ENCODE data around the gene LSP1.

The LSP1 gene

DNA sequence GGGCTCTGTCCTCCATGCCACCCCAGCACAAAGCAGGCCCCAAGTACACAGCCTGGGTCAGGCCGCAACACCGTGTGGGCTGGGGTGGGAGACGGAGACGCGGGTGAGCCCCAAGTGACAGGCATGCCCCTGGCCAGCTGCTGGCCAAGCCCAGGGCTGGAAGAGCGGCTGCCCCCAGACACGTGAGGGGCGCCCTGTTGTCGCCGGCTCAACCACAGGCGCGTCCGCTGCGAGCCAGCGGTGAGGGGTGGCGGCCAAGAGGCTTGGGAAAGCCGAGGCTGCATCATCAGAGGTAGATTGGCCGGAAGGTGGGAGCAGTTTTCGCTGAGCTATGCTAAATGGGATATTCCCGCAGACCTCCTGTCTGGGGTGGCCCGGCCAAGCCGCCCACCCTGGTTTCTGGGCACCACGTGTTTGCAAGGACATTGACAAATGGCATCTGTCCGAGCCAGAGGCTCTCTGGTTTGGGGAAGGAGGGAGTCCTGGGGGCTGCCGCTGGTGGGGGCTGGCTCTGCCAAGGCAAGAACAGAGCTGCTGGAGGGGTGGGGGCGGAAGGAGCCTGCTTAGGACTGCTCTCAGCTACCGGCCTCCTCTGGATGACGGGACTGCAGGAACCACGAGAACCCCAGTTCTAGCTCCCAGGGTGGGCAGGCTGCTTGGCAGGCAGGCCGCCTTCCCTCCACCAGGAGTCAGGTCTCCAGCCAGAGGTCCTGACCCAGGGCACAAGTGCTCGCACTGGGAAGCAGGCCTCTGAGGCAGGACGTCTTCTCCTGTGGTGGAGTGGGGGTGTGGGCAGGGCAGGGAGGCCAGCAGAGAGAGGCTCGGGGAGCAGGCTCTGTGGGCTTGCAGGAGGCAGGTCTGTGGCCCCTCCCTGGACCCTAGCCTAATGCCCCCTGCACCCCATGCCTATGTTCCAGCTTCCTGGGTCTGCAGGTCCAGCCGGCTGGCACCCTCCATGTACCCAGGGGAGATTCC is 38.3 kb downstream of the LSP1 start:
- peak; percentile 45 to 75 (median 64) for DNase-seq

DNA sequence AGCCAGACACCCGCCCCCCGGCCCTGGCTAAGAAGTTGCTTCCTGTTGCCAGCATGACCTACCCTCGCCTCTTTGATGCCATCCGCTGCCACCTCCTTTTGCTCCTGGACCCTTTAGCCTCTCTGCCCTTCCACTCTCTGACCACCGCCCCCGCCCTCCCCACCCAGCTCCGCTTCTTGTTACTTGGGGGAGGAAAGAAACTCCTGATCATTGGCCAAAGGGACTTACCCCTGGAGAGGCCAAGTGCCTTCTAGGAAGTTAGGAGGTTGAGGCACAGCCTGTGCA is 38.9 kb downstream of the LSP1 start, which contains the start of gene PRR33:
PRR33 (minus strand) TSS at position 65 of the 285 bp plus-strand sequence. CDS start 1,311 bp downstream, outside the sequence.
- no peak for DNase-seq

DNA sequence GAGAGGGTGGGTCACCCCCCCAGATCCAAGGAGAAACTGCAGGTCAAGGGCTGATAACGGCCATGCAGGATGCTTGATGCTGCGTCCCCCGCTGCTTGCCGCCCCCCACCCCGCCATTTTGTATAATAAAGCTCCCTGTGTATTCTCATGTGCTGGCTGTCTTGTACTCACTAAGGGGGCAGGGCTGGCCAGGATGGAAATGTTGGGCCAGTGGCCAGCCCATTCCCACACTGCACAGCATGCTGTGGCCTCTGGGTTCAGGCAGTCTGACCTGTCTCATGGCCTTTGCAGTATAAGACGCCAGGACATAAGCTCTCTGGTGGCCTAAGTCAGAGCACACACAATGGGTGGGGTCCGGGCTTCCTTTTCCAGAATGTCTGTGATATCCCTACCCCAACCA is 39.2 kb downstream of the LSP1 start:
- no peak for DNase-seq

DNA sequence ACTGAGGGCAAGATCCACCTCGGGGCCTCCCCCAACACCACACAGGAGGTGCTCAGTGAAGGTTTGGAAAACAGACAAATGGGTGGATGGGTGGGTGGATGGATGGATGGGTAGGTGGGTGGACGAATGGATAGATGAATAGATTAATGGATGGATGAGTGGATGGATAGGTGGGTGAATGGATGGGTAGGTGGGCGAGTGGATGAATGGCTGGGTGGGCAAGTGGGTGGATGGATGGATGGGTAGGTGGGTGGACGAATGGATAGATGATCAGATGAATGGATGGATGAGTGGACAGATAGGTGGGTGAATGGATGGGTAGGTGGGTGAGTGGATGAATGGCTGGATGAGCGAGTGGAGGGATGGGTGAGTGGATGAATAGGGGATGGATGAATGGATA is 39.7 kb downstream of the LSP1 start:
- no peak for DNase-seq

DNA sequence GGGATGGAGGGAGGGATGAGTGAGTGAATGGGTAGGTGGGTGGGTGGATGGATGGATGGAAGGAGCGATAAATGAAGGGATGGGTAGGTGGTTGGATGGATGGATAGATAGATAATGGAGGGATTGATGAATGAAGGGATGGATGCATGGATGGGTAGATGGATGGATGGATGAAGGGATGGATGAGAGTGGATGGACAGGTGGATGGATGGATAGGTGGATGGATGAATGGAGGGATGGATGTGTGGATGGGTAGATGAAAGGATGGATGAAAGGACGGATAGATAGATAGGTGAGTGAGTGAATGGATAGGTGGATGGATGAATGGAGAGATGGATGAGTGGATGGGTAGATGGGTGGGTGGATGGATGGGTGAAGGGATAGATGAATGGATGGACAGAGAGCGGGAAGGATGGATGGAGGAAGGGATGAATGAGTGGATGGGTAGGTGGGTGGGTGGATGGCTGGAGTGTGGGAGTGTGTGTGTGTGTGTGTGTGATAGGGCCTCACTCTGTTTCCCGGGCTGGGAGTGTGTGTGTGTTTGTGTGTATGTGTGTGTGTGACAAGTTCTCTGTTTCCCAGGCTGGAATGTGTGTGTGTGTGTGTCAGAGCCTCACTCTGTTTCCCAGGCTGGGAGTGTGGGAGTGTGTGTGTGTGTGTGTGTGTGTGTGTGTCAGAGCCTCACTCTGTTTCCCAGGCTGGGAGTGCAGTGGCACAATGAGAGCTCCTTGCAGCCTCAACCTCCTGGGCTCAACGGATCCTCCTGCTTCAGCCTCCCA is 40.9 kb downstream of the LSP1 start:
- DNase-seq = no peak

DNA sequence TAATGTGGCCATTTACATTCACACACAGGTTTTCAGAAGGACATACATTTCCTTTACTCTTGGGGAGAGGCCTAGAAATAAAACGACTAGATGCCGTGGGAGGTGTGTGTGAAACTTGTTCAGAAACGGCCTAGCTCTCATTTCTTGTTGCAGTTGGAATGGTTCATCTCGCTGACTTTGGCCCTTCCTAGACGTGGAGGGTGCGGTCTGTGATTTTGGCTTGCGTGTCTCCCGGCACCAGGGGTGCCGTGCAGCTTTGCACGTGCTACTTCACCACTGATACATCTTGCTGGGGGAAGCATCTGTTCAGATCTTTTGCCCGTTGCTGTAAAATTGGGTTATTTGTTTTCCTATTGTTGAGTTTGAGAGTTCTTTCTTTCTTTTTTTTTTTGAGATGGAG is 41.9 kb downstream of the LSP1 start:
- DNase-seq = no peak

DNA sequence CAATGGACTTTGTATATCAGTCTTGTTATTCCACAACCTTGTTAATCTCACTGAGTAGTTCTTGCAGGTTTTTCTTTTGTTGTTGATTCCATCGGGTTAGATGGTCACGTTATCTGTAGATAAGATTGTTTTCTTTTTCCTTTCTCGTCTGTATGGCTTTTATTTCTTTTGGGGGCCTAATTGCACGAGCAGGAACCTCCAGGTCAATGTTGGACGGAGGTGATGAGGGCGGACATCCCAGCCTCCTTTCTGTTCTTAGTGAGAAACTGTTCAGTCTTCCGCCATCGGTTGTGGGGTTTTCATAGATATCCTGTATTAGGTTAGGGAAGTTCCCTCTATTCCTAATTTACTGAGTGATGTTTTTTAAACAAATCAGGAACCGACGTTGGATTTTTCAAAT is 43.6 kb downstream of the LSP1 start:
- peak in 1 of 4 experiments; percentile 31 for DNase-seq

DNA sequence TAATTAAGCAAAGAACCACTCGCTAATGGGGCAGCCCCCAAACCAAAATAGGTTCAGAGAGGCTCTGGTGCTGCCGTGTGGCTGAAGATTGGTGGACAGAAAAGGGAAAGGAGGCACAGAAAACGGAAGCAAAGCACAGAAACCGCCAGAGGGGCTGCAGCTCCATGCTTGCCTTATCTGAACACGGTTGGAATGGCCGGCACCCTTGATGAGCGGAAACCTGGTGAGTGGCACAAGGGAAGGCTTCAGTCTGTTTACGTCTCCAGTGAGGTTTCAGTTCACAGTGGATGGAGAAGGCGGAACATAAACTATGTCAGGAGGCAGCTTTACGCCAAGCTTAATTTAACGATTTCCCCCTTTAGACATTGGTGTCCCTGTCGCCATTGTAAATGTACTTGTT is 44.0 kb downstream of the LSP1 start:
- DNase-seq = peak; percentile 54 to 67 (median 62)

DNA sequence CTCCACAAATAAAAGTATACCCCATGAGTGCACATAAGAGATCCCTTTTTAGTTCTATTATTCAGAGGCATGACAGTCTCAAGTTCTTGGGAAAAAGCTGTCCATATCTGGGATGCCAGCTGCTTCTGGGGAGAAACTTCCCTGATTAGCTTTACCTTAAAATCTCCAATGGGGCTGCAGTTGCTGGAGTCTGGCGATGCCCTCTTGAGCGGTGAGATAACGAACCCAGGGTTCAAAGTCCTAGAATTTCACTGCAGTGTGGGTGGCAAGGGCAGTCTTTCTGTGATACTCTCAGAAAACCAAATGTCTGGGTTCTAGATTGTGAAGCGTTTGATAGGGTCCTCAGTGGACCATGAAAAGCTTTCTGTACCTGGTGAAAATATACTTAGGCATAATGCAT is 46.2 kb downstream of the LSP1 start:
- no peak for DNase-seq

DNA sequence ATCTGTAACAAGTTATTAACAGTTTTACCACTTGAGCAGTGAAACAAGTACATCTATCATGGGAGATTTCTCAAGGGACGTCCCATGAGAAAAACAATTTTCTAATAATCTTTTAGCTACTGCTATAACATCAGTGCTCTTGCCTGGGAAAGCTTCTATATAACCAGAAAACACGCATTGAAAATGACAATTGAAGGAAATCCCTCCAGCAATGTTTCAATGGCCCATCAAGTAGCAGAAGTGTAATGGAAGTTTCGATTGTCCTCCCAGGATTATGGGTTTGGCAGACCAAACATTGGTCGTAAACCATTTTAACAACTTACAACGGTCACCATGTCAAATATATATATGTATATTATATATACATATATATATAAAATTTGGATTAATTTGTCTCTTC is 46.8 kb downstream of the LSP1 start:
- no peak for DNase-seq

DNA sequence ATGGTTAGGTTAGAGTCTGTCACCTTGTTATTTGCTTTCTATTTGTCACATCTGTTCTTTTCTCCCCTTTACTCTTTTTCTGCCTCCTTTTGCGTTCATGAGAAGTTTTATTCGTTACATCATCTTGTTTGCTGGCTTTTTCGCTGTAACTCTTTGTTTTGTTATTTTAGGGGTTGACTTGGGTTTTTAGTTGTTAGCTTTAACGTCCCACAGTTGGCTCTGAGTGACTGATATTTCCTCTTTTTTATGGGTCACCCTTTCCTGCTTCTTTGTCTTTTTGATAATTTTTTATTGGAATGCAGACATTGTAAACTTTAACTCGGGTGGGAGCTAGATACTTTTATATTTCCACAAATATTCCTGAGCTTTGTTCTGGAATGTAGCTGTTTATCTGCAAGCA is 53.3 kb downstream of the LSP1 start:
- peak in 1 of 4 experiments; percentile 38 for DNase-seq

DNA sequence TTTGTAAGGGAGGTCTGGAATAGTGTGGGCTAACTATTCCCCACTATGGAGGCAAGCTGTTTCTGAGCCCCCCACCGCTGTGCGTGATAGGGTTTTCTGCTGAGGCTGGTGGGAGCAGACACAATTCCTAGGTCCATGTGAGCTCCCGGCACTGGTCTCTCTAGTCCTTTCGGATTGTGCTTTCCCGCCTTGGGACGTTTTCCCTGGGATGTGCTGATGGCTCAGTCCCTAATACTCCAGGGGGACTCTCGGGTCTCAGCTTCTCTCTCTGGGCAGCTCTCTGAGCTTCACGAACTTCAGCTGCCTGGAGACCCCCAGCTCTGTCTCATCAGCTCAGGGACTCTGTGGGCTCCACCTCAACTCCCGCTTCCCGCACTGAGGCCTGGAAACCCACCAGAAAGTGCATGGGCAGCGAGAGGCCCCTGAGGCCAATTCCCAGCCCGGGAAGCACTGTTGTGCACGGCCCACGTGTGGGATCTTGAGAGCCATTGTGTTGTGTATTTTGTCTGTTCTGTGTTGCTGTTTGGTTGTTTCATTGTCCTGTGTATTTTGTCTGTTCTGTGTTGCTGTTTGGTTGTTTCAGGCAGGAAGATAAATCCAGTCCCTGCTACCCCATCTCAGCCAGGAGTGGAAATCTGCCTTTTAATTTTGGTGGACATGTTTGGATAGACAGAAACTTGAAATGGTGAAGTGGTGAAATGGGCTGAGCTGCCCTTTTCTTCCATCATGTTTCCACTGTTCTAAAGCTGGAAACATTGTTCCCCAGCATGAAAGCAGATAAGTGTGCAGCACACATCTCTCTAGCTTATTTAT is 53.9 kb downstream of the LSP1 start:
- no peak for DNase-seq

DNA sequence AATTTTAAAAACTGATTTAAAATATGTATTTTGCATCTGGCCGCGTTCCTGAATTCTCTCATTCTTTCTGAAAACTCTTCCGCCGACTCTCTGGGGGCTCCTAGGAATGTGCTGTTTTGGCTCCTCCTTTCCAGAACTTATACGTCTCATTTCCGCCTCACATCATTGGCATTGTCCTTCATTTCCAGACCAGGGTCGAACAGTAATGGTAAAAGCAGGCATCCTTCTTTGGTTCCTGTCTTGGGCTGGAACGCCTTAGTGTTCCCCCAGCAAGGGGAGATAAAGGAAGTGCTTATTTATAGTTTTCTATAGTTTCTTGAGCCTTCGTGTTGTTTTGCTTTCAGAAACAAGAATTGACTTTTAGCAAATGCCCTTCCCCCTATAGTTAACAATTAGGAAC is 55.7 kb downstream of the LSP1 start:
- DNase-seq = peak in 1 of 4 experiments; percentile 67

DNA sequence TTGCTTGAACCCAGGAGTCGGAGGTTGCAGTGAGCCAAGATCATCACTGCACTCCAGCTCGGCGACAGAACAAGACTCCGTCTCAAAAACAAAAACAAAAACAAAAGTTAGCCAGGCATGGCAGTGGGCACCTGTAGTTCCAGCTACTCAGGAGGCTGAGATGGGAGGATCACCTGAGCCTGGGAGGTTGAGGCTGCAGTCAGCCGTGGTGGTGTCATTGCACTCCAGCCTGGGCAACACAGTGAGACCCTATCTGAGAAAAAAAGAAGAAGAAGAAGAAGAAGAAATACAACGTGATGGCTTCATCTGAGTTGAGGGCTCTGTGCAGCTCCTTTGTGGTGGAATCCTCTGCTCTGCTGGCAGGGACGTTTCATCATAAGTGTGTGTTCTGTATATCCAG is 56.6 kb downstream of the LSP1 start:
- no peak for DNase-seq

DNA sequence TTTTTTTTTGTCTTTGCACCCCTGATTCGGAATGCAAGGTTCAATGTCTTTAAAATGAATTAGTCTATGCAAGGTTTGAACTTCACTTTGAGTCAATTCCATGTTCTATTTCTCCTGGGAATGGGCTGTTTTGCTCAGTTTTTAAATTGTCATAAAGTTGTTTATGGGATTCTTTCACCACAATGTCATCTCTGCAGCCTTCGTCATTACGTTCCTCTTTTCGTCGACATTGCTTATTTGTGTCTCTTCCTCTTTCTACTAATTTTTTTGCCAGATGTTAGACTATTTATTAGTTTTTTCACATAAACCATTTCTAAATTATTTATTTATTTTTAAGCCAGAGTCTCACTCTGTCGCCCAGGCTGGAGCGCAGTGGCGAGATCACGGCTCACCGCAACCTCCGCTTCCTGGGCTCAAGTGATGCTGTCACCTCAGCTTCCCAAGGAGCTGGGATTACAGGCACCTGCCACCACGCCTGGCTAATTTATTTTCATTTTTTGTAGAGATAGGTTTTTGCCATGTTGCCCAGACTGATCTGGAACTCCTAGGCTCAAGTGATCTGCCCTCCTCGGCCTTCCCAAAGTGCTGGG is 59.5 kb downstream of the LSP1 start:
- peak; percentile 56 to 83 (median 69) for DNase-seq

DNA sequence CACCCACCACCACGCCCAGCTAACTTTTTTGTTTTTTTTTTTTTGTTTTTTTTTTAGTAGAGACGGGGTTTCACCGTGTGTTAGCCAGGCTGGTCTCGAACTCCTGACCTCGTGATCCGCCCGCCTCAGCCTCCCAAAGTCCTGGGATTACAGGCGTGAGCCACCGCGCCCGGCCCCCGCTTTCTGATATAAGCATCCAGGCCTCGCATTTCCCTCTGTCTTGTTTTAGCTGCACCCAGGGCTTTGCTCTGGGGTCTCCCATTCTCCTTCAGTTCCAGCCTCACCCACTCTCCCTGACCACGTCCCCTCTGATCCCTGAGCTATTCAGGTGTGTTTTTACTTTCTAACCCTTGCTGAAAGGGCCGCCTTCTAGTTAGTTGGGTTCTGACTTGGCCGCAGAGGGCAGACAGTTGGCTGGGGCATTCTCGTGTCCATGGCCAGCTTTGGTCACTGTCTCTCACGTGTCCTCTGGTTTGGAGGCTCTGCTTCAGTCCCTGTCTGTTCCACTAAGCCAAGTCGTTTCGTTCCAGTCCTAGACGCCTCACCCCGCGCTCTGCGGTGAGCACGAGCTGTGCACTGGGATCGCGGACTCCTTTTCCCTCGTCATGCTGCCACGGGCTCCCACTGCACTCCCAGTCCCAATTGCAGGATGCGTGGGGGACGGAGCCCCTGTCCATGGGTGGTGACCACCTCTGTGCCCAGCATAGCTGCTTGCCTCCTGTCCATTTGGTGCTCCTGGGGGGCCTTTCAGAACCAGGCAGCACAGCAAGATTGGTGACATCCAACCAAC is 60.6 kb downstream of the LSP1 start:
- no peak for DNase-seq

DNA sequence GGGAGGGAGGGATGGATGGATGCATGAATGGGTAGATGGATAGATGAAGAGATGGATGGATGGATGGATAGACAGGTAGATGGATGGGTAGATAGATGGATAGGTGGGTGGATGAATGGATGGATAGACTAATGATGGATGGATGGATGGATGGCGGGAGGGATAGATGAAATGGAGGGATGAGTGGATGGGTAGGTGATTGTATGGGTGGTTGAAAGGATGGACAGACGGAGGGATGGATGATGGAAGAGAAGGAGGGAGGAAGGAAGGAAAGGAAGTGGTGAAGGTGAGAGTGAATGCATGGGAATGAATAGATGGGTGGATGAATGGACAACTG is 62.9 kb downstream of the LSP1 start:
- DNase-seq = no peak

DNA sequence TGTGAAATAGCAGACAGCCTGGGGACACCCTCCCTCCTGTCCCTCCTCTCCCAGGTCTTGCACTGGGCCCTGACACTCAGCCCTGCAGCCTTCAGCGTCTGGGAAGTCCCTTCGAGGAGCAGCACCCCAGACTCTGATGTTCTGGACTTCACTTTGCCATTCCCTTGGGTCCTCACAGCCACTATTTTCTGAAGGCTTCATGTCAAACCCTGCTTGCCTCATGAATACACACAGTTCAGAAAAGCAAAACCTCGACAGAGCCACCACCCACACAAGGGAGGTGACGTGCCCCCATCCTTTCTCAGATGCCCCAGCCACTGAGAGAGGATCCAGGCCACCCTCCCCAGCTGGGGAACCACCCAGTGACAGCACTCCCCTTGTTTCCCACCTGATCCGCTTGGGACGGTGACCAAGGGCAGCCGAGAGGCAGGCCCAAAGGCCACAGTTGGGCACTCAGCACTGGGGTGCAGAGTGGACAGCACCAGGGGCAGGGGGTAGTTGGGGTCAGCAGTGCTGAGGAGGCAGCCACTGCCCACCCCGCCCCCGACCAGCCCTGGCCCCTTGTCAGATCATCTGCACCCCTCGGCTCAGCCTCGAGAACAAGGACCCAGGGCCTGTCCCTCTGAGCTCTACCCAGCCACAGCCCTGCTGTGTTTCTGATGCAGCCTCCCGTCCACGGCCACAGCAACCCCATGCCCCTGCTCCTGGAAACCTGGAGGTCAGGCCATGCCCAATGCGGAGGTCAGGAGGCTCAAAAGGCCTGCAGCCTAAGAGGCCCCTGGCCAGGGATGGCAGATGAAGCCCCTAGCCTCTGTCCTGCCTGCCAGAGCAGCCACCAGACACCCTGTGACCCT is 63.5 kb downstream of the LSP1 start:
- DNase-seq = peak in 3 of 4 experiments; percentile 34 to 42 (median 36)

DNA sequence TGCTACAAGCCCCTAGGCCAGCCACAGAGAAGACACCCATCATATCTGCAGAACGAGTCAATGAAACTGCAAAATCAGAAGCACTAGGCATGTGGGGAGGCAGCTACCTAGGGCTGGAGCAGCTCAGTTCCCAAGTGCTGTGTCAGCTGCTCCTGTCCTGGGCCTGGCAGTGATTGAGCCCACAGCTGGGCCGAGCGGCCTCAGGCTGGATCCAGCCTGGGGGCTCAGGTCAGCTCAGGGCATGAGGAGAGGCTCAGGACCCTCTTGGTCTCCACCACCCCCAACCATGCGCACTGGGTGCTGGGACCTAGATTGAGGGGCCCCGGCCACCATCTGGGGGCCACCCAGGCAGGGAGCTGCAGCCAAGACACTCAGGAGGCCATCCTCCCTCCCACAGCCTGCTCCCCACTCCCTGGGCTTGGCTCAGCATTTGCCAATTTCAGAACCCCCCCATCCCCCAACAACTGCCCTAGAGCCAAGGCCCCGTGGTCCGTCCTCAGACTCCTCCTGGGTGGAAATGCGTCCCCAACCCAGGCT is 64.2 kb downstream of the LSP1 start:
- peak in 2 of 4 experiments; percentile 22 to 39 for DNase-seq

All from suppressor macrophage (primary cell).